ENCODE results near the gene MUC2.

MUC2 gene

DNA sequence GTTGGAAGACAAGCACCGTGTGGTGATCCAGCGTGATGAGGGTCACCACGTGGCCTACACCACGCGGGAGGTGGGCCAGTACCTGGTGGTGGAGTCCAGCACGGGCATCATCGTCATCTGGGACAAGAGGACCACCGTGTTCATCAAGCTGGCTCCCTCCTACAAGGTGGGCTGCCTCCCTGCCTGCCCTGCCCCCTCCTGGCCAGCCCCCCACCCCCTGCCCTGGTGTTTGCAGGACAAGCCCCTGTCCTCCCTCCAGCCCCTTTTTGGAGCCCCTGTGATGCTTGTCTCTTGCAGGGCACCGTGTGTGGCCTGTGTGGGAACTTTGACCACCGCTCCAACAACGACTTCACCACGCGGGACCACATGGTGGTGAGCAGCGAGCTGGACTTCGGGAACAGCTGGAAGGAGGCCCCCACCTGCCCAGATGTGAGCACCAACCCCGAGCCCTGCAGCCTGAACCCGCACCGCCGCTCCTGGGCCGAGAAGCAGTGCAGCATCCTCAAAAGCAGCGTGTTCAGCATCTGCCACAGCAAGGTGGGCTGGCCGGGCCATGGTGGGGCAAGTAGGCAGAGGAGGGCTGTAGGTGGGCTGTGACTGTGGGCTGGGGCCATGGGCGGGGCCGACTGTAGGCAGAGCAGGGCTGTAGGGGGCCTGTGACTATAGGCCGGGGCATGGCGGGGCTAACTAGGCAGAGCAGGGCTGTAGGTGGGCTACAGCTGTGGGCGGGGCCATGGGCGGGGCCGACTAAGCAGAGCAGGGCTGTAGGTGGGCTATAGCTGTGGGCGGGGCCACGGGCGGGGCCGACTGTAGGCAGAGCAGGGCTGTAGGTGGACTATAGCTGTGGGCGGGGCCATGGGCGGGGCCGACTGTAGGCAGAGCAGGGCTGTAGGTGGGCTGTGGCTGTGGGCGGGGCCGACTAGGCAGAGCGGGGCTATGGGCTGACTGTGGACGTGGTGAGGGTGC is 13.6 kb downstream of the MUC2 start:
- DNase-seq (ENCODE audit: low spot score), result no peak

DNA sequence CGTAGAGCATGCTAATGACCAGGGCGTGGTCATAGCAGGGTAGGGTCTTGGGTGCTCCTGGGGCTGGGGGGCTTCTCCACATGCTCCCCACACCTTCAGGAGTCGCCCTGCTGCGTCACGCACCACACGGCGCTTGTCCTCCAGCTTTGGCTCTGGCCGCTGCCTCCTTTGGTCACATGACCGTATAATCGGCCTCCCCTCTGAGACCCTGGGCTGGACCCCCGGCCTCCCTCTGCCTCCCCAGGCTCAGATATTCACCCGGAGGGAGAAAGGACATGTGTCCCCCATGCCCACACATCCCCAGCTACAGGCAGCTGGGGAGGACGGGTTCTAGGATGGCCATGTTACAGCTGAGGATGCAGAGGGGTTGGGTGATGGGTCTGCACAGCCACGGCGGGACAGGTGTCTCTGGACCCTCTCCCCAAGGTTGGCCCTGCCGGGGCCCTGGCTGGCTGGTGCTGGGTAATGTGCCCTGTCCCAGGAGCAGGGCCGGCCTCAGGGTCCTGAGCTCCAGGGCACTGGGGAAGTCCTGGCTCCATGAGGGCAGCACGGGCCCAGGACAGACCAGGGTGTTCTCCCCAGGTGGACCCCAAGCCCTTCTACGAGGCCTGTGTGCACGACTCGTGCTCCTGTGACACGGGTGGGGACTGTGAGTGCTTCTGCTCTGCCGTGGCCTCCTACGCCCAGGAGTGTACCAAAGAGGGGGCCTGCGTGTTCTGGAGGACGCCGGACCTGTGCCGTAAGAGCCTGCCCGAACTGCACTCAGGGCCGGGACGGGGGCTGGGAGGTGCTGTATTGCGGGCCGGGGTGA is 14.5 kb downstream of the MUC2 start:
- no peak for DNase-seq (ENCODE audit: low spot score)

DNA sequence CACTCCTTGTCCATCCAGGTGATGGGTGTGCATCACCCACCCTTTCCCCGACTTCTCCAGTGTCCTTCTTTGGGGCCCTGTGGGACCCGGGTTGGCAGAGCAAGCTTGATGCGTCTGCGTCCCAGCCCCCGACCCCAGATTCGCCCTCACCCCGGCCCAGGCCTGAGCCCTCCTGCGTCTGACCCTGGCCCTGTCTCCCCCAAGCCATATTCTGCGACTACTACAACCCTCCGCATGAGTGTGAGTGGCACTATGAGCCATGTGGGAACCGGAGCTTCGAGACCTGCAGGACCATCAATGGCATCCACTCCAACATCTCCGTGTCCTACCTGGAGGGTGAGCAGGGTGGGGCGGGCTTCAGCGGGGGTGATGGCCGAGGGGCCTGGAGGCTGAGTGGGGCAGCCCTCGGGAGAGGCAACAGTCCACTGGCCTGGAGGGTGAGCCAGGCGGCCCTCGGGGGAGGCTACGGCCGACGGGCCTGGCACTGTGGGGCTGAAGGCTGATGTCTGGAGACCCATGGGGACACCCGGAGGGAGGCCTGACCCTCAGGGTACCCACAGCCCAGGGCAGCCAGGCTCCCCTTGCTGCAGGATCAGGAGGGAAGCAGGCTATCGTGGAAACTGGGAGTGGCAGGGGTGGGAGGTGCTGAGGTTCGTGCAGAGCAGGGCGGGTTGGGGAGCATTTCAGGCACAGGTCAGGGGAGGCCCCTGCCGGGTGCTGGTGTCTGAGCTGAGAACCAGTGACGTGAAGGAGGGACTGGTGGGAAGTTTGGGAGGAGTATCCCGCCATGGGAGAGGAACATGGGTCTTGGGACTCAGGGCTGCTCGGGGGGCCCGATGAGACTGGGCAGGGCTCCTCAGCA is 15.3 kb downstream of the MUC2 start:
- DNase-seq (ENCODE audit: low spot score), result no peak

DNA sequence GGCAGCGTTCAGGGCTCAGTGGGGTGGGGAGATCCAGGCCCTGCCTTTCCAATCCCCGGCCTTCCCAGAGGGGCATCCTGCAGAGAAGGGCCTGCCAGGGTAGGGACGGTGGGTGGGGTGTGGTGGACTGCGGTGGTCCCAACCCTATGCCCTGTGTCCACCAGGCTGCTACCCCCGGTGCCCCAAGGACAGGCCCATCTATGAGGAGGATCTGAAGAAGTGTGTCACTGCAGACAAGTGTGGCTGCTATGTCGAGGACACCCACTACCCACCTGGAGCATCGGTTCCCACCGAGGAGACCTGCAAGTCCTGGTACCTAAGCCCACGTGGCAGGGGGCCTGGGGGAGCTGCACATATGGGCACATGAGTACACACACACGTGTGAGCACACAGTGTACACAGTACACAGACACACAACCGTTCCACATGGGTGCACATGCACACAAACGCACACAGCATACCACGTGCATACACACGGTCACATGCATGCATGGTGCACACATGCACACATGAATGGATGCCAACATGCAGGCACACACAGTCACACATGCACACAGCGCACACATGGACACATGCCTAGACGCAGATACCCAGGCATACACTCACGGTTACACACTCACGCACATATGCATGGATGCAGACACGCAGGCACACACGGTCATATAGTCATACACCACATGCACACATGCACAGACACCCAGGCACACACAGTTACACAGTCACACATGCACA is 16.1 kb downstream of the MUC2 start:
- no peak for DNase-seq (ENCODE audit: low spot score)

DNA sequence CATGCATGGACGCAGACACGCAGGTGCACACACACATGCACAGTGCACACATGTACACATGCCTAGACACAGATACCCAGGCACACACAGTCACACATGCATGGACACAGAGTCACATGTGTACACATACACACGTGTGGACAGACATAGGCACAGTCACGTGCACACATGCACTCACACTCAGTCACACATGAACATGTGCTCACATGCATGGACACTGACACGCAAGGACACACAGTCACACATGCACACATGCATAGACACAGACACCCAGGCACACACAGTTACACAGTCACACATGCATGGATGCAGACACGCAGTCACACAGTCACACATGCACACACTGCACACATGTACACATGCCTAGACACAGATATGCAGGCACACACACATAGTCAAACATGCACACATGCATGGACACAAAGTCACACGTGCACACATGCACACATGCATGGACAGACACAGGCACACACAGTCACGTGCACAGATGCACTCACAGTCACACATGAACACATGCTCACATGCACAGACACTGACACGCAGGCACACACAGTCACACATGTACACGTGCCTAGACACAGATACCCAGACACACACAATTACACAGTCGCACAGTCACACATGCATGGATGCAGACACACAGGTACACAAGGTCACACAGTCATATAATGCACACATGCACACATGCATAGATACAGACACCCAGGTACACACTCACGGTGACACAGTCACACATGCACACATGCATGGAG is 16.8 kb downstream of the MUC2 start:
- no peak for DNase-seq (ENCODE audit: low spot score)

DNA sequence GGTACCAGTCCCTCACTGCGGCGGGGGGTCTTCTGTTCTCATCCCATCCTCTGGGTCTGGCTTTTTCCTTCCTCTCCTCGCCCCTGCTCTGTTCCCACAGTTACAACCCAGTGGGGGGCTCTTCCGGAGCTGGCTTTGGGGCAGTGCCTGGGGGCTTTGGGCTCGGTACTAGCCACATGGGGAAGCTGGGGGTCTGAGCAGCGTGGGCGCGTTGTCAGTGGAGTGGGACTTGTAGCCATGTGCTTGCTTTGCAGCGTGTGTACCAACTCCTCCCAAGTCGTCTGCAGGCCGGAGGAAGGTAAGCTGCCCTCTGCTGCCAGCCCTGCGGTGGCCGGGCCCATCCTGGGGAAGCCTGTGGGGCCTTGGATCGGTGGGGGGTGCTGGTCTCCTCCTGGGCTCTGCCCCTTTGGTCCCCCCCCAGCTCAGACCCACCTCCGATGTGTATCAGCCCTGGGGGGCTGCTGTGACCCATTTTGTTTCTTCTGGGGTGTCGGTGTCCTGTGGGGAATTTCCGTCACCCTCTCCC is 17.5 kb downstream of the MUC2 start:
- no peak for DNase-seq (ENCODE audit: low spot score)

DNA sequence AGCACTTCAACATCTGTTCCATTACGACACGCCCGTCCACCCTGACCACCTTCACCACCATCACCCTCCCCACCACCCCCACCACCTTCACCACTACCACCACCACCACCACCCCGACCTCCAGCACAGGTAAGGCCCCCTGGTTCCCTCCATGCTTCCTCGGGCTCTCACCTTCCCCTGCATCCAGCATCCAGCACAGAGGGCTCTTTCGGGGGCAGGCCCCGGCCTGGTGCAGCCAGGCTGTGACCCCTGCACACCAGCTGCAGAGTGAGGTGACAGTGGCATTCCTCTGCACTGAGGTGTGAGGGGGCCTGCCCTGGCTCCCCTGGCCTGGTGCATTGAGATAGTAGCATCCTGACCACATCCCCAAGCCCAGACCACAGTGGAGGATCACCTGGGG is 18.2 kb downstream of the MUC2 start:
- DNase-seq (ENCODE audit: low spot score), result no peak

DNA sequence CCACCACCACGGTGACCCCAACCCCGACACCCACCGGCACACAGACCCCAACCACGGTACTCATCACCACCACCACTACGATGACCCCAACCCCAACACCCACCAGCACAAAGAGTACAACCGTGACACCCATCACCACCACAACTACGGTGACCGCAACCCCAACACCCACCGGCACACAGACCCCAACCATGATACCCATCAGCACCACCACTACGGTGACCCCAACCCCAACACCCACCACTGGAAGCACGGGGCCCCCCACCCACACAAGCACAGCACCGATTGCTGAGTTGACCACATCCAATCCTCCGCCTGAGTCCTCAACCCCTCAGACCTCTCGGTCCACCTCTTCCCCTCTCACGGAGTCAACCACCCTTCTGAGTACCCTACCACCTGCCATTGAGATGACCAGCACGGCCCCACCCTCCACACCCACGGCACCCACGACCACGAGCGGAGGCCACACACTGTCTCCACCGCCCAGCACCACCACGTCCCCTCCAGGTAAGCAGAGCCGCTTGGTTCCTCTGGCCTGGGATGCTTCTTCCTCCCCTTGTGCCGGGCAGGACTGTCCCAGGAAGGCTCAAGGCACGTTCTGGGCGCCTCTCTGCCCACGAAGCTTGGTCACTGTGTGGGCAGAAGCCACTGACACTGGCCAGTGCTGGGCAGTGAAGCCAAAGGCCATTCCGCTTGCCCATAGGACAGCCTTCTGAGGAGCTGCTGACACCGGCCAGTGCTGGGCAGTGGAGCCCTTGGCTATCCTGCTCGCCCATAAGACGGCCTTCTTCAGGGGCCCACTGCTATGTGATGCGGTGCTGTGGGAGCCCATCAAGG is 25.1 kb downstream of the MUC2 start:
- no peak for DNase-seq (ENCODE audit: low spot score)

DNA sequence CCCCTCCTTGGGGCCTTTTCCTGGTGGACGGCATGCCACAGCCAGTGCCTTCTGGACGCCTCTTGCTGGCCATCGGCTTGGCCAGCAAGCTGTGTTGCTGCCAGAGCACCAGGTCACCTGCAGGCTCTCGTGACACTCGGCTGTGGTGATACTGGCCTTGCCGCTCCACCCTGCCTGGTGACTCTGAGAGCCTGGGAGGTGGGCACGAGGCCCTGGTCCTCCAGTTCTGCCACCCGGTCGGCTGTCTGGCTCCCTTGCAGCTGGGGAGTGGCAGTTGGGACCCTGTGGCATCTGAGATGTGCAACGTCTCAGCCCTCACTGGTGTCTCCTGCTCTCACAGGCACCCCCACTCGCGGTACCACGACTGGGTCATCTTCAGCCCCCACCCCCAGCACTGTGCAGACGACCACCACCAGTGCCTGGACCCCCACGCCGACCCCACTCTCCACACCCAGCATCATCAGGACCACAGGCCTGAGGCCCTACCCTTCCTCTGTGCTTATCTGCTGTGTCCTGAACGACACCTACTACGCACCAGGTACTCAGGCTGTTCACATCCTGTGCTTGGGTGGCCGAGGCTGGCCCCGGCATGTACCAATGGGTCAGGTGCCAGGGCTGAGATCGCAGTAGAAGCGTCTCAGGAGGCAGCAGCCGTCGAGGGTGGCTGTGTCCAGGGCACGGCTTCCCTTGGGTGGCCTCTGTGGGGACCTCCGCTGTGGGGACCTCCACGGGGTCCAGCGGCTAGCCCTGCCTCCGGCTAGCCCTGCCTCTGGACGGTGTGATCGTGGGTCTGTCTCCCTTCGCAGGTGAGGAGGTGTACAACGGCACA is 26.0 kb downstream of the MUC2 start:
- no peak for DNase-seq (ENCODE audit: low spot score)

DNA sequence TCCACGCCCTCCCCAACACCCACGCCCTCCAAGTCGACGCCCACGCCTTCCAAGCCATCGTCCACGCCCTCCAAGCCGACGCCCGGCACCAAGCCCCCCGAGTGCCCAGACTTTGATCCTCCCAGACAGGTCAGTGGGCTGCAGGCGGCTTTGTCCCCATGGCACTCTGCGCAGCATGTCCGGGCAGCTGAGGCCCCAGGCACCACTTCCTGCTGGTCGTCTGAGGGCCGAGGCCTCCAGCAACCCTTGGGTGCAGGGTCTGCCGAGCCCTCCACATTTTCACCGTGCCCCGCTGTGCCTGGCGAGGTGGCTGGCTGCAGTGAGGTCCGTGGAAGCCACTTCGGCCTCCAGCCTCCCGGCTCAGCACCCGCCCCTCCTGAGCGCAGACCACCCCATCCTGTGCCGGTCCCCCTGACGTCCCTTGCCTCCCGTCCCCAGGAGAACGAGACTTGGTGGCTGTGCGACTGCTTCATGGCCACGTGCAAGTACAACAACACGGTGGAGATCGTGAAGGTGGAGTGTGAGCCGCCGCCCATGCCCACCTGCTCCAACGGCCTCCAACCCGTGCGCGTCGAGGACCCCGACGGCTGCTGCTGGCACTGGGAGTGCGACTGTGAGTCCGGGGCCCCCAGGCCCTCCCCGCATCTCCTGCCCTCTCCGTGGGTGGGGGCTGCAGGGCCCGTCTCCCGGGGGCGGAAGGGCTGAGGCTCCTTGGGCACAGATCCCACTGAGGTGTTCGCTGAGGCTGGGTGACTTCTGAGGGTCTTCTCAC is 26.8 kb downstream of the MUC2 start:
- no peak for DNase-seq (ENCODE audit: low spot score)

DNA sequence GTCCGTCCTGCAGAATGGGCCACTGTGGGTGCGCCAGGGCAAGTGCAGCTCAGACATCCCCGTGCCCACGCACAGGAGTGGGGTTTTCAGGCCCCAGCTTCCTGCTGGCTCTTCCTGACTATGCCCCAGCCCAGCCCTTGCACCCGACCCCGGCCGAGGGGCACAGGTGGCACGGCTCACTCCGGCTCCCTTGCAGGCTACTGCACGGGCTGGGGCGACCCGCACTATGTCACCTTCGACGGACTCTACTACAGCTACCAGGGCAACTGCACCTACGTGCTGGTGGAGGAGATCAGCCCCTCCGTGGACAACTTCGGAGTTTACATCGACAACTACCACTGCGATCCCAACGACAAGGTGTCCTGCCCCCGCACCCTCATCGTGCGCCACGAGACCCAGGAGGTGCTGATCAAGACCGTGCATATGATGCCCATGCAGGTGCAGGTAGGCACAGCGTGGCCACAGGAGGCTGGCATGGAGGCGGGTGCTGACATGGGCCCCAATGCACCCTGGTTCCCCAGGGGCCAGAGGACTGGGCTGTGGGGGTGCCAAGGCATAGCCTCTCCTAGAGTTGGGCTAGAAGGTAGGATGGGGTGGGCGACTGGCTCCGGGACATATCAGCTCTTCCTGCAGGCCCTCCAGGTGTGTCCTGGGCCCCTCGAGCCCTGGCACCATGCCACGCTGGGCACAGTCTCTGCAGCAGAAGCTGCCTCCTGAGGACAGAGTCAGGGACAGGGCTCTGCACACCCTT is 27.7 kb downstream of the MUC2 start:
- DNase-seq (ENCODE audit: low spot score), result no peak

DNA sequence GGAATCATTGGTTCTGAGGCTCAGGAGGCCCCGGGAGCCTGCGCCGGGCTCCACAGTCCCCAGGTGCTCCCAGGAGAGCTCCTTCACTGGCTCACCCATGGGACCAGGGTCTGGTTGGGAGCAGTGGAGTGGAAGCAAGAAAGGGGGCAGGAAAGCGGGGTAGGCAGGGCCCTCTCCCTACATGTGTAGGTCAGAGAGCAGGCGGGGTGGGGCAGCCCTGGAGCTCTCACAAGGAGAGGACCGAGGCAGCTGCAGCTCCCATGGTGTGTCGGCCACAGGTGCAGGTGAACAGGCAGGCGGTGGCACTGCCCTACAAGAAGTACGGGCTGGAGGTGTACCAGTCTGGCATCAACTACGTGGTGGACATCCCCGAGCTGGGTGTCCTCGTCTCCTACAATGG is 28.3 kb downstream of the MUC2 start:
- no peak for DNase-seq (ENCODE audit: low spot score)

DNA sequence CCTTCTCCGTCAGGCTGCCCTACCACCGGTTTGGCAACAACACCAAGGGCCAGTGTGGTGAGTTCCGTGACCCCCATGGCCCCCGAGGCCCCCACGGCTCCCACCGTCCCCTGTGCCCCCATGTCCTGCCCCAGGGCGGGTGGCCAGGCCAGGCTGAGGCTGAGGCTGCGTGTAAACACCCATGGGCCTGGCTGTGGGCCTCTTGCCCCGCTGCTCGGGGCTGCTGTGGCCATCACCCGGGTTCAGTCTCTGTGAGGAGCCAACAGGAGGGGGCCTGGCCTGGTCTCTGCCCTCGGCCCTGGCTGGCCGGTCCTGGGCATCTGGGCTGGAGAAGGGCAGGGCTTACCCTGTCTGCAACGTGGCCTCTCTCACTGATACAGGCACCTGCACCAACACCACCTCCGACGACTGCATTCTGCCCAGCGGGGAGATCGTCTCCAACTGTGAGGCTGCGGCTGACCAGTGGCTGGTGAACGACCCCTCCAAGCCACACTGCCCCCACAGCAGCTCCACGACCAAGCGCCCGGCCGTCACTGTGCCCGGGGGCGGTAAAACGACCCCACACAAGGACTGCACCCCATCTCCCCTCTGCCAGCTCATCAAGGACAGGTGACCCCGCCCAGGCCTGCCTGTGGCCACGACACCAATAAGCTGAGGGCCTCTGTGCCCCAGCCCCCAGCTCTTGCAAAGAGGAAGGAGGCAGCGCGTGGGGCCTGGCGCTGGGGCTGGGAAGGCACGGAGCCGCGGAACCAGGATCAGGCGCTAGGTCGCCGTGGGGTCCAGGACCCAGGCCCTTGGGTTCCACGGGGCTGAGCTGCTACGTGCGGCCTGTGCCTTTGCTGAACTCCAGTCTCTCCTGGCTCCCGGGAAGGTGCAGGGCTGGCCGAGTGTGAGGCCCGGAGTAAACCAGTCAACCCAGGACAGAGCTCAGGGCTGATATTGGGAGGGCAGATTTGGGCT is 29.0 kb downstream of the MUC2 start:
- DNase-seq (ENCODE audit: low spot score), result no peak

DNA sequence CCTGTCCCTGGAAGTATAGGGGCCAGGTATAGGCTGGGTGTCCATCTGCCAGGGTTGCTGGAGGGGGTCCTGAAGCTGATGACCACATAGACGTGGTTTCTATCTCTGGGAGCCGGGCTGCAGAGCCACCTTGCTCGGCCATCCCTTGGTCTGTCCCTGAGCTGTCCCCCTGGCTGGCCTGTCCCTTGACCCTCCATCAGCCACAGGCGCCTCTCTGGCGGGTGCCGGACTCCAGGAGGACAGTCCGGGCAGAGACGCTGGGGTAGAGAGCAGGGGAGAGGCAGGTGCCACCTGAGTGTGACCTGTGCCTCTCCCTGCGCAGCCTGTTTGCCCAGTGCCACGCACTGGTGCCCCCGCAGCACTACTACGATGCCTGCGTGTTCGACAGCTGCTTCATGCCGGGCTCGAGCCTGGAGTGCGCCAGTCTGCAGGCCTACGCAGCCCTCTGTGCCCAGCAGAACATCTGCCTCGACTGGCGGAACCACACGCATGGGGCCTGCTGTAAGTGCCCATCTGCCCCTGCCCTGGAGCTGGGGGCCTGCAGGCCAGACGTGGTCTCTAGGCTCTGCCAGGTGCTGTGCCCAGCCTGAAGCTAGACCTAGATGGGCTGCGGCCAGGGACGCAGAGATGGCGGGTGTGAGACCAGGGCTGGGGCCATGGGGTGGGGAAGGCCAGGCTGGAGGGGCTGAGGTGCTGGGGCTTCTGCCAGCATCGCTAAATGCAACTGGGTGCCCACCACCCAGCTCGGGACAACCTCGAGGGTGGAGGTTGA is 29.9 kb downstream of the MUC2 start:
- no peak for DNase-seq (ENCODE audit: low spot score)

DNA sequence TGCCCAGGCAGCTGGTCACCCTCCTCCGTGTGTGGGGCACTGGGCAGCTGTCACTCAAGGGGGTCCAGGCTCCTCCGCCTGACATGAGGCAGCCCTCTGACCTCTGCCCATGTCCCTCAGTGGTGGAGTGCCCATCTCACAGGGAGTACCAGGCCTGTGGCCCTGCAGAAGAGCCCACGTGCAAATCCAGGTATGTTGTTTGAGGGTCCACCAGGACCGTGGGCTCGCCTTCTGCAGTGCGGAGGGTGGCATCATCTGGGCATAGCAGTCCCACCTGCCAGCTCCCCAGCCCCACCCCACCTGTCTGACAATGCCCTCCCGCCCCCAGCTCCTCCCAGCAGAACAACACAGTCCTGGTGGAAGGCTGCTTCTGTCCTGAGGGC is 30.5 kb downstream of the MUC2 start:
- DNase-seq (ENCODE audit: low spot score), result no peak

All from globus pallidus (tissue), 1 donor.